GM18868 (cell line): ENCODE data around the gene RPS15A.
"Not testable (repeated sequence)": the region's sequence is repeated elsewhere in the genome, so short reads cannot be mapped to it uniquely, and the experiment has no call there.

Source experiments
- ATAC-seq: cut with Tn5 transposase; IDR thresholded peaks from one replicate; pipeline ENCODE4 v1.9.1; 2021; ENCODE audit warnings: mild to moderate bottlenecking, moderate library complexity; ENCODE audit not compliant: unreplicated experiment

Gene RPS15A

GRCh38 chr16:18797746-18798145 lies 7.6 kb upstream of the RPS15A start:
- ATAC-seq = no peak

GRCh38 chr16:18796377-18796776 lies 6.2 kb upstream of the RPS15A start:
- no peak for ATAC-seq

- no peak for ATAC-seq
Measured at GRCh38 chr16:18792836-18793433, 2.8 kb upstream of the RPS15A start.

- no peak for ATAC-seq
Measured at GRCh38 chr16:18789515-18789849, 652 bp downstream of the RPS15A start.

- no peak for ATAC-seq
Measured at GRCh38 chr16:18788828-18789514, 1.2 kb downstream of the RPS15A start.

GRCh38 chr16:18784917-18785623 lies 5.1 kb downstream of the RPS15A start:
- no peak for ATAC-seq

- ATAC-seq = no peak
Measured at GRCh38 chr16:18783430-18784341, 6.4 kb downstream of the RPS15A start.

- no peak for ATAC-seq
Measured at GRCh38 chr16:18782697-18783429, 7.3 kb downstream of the RPS15A start.

- not testable (repeated sequence) for ATAC-seq
Measured at GRCh38 chr16:18781232-18781631, 8.9 kb downstream of the RPS15A start.

- ATAC-seq = not testable (repeated sequence)
Measured at GRCh38 chr16:18780460-18781026, 9.6 kb downstream of the RPS15A start.

- not testable (repeated sequence) for ATAC-seq
Measured at GRCh38 chr16:18777664-18778063, 12.5 kb downstream of the RPS15A start.

- not testable (repeated sequence) for ATAC-seq
Measured at GRCh38 chr16:18776334-18776733, 13.8 kb downstream of the RPS15A start.

GRCh38 chr16:18774651-18775050 lies 15.5 kb downstream of the RPS15A start:
- ATAC-seq = not testable (repeated sequence)

GRCh38 chr16:18772171-18772570 lies 18.0 kb downstream of the RPS15A start:
- ATAC-seq = not testable (repeated sequence)

GRCh38 chr16:18770336-18770962 lies 19.7 kb downstream of the RPS15A start:
- ATAC-seq = not testable (repeated sequence)

- ATAC-seq = peak; percentile 68
Measured at GRCh38 chr16:18767217-18767616, 22.9 kb downstream of the RPS15A start.

- ATAC-seq = peak; percentile 61
Measured at GRCh38 chr16:18762713-18763112, 27.4 kb downstream of the RPS15A start.

GRCh38 chr16:18759598-18760520 lies 30.3 kb downstream of the RPS15A start:
- ATAC-seq = not testable (repeated sequence)
